Activated T-cell treated with anti-CD3 and anti-CD28 coated beads for 24 hours (primary cell): ENCODE results near the gene FAM120C.

Experiments used
- DNase-seq: peaks from one replicate; pipeline ENCODE4 v3.0.0-alpha.2; 2020; ENCODE audit warnings: low read depth

FAM120C gene

DNA sequence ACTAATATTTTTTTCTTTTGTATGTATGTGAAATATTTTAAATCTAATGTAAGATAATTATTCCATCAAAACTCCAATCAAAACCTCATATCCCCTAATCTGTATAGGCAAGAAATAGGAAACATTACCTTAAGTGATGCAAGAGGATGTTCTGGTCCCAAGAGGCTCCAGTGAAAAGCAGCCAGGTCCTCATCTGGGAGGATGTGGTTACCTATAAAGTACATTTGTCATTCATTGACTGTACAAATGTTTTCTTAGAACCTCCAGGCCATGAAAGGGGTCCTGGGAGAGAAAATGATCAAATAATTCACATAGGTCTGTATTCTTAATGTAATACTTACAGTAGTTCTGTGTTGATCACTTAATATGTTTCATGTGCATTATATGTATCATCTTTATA is 25.5 kb downstream of the FAM120C start:
- no peak for DNase-seq

- DNase-seq, result no peak
Measured at GRCh38 chrX:54134269-54134668, 48.8 kb downstream of the FAM120C start.

DNA sequence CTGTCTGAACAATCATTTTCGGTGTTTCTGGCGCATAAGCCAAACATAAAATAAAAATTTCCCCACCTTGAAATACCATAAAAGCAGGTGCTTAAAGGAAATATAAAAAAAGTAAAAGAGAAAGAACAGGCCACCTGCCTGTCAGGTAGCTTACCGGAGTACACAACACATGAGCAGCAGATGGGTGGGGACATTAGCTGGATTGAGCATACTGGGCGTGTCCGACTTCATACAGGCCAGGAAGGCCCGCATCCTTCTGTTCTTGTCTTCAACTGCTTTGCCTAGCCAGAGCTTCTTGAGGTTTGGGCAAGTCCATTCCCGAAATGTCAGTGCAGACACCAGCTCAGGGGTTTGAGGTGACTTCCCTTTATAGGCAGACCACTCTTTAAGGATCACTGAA is 66.7 kb downstream of the FAM120C start:
- no peak for DNase-seq

DNA sequence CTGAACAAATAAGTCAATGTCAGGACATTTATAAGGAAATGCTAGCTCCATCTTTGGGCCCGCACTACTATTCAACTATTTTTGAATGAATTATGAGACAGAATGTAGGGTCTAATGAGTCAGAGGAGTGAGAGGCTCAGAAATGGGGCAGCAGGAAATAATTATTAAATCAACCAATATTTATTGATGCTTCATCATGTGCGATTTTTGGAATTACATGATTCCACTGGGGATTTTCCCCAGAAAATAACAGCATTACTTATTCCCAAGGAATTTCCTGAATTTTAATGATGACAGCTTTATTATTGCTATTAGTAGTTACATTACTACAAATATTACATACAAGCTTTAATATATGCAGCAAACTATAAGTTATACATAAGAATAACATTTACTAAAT is 89.5 kb downstream of the FAM120C start:
- DNase-seq, result no peak

DNA sequence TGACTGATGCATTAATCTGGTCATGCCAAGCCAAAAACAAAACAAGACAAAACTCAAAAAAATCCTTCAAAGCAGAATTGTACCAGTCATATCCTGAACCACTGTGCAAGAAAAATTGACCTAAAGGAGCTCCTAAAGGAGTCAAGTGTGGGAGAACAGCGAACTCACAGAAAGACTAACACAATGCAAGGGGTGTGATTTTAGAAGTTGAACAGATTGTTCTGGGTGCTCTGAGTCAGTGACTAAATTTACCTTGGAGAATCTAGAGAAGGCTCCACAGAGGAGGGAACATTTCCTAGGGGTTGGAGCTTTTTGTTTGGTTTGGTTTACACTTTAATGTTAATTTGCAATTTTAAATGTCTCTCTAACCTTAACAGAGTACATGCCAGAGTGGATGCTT is 89.9 kb downstream of the FAM120C start:
- DNase-seq, result no peak

DNA sequence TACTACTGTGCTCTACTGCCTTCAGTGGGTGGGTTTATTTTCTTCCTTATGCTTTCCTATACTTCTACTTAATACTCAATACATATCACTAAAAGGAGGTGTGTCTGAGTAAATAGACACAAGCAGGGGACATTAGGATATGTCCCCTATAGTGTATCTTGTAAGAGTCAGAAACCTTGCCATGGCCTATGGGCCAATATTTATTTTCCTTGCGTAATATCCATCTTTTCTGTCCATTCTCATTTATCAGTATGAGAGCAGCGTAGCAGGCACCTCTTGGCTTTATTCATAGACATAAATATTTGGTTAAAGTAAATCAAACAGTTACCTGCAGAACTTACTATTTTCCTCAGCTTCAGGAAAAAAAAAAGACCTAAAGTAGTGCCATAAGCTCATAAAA is 92.2 kb downstream of the FAM120C start:
- DNase-seq, result no peak

DNA sequence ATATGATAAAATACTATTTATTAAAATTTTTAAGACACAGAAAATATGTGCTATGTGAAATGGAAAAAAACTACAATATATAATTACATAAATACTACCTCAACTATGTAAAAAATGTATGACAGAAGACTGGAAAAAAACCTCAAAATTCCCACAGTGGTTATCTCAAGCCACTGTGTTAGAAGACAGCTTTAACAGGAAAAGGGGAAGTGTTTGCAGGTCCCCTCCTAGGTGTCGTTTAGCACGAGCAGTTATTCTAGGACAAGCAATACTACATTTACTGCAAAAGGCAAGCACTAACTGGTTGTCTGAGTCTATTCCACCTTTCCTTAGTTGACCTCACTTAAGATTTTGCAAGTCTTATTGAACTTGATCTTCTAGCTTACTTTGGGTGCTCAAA is 93.9 kb downstream of the FAM120C start:
- no peak for DNase-seq

DNA sequence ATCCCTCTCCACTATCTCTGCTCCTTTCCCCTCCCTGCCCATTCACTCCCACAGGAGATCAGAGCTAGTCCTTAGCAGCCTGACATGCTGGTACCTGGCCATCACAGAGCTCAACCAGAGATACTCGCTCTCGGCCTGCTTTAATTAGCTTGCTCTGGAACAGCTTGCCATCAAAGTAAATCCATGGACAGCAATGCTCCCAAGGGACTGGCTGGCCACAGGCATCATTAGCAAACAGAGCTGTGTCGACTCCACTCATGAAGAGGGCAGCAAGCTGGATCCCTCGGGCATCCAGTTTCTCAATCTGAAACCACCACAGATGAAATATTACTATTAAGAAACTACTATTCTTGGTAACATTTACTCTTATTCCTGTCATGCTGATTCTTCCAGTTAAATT is 95.4 kb downstream of the FAM120C start:
- no peak for DNase-seq

DNA sequence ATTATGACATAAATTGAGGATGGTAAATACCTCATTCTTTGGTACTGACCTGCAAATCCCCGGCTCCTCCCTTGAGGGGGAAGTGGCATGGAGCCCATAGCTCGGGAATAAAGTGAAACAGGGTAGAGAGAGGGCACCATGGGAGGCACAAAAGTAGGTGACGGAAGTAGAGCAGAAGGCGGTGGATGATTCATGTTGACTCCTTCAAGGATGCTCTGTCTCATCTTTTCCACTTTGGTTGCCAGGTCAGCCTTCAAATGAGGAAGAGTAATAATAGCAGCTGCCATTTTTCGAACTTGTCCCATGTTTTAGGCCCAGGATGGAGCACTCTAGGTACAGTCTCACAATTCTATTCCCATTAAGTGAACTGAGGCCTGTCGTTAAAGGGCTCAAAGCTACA is 97.4 kb downstream of the FAM120C start:
- DNase-seq, result no peak

DNA sequence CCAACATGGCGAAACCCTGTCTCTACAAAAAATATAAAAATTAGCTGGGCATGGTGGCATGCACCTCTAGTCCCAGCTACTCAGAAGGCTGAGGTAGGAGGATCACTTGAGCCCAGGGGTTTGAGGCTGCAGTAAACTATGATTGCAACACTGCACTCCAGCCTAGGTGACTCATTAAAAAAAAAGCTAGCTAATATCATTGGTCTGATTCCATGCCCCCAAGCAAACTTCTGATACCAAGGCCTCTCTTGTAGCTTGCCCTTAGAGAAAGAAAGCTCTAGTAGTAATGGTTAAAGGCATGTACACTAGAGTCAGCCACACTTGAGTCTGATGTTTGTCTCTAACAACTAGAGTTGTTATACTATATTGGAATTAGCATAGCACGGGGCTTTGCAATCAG is 106.2 kb downstream of the FAM120C start:
- no peak for DNase-seq

GRCh38 chrX:54074826-54075225 is 108.2 kb downstream of the FAM120C start:
- DNase-seq, result no peak

DNA sequence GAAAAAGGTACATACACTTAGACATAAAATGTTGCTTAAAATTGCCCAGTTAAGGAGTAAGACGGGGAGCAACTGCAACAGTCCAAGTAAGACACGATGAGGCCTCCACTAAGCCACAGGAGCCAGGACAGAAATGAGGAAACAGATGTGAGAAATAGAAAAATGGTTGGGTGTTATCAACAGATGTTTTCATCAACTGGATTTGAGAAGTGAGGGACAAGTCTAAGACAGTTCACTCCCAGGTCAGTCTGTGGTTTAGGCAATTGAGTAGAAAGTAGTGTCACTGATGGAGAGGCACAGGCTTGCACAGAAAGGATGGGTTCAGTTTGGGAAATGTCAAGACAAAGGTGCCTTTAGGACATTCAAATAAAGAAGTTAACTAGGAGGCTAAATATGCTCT is 115.3 kb downstream of the FAM120C start:
- DNase-seq, result no peak

- no peak for DNase-seq
Measured at GRCh38 chrX:54066841-54067240, 116.2 kb downstream of the FAM120C start.

- no peak for DNase-seq
Measured at GRCh38 chrX:54064564-54064963, 118.5 kb downstream of the FAM120C start.

DNA sequence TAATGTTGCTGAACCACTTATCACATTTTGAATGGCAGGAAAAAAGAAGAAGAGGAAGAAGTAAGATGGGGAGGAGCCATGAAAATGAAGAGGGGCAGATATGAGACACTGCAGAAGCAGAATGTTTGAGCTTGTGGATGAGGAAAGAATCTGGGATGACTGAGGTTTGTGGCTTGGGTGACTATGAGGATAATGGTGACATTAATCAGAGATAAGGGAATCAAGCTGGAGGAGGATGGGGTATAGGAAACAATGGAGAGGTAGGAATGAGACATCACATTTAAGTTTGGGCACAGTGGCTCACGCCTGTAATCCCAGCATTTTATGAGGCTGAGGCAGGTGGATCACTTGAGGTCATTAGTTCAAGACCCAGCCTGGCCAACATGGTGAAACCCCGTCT is 119.7 kb downstream of the FAM120C start:
- no peak for DNase-seq

GRCh38 chrX:54049801-54050200 is 133.3 kb downstream of the FAM120C start:
- no peak for DNase-seq

DNA sequence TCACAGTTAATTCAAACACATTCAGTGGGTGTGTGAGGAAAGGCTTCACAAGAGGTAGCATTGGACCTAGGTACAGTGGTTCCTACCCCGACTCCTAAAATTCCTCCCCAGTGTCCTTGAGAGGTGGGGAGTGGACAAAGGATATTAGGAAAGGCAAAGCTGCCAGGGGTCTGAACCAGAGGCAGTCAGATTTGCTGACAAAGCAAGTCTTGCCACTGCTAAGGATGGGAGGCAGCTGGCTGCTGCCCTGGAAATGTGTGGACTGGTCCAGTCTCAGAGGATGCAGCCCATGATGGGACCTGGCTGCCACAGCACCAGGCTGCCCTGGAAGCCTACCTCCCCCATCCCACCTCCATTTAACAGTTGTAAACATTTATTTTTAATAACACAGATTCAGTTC is 134.6 kb downstream of the FAM120C start:
- DNase-seq, result no peak

DNA sequence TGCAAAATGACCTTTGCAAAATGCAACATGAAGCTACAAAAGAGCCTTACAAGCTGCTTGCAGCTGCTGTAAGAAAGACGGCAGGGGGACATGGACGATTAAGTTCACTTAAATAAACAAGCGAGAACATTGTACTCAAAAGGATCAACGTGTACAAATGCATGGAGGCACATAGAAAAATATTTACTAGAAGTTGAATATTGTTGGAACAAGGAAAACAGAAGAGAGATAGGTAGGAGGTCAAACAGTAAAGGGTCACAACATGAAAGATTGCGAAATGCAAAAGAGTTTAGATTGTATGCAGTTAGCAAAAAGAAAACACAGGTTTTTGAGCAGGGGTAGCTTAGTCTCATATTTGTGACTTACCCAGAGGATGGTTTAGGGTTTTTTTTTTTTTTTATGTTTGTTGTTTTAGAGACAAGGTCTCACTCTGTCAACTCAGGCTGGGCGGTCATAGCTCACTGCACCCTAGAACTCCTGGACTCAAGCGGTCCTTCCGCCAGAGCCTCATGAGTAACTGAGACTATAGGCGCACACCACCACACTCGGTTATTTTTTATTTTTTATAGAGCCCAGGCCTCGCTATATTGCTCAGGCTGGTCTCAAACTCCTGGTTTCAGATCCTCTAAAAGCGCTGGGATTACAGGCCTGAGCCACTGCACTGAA is 137.4 kb downstream of the FAM120C start:
- no peak for DNase-seq

- DNase-seq, result no peak
Measured at GRCh38 chrX:54044877-54045338, 138.1 kb downstream of the FAM120C start.

DNA sequence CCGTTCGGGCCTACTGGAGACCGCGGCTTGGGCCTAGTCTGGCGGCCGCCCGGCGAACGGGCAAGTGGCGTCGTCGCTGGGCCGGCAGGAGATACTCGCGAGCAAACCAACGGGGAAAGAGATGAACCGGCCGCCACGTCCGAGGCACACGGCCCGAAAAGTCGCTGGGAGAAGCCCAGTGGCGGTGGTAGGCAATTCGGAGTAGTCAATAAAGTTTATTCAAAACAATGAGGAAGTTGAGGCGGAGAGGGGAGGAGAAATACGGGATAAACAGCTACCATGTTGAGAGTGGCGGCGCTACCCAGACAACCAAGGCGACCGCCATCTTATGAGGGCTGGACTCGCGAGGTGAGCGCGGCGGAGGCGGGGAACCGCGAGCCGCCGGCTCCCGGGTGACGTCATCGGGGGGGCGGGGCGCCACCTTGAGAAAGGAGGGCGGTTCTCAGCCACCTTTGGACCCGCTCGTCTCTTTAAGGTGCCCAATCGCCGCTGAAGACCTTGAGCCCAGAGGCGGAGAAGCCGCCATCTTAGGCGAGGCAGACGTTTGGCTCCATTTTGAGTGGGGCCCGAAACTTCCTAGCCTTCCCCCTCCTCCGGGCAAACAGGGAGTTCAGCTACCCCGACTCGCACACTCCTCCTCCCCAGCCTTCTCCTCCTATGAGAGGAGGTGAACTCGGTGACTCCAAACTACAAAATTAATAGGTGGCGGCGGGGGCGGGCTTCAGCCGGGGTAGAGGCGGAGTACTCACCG is 138.8 kb downstream of the FAM120C start, which contains the start of gene PHF8:
Gene PHF8, minus strand, starts transcription at position 348 of the 751 bp plus-strand sequence. CDS start 1,745 bp downstream, outside the sequence.
- peak; percentile 89 for DNase-seq

GRCh38 chrX:54043541-54044125 is 139.4 kb downstream of the FAM120C start:
- no peak for DNase-seq

GRCh38 chrX:54043056-54043455 is 140.0 kb downstream of the FAM120C start:
- no peak for DNase-seq

GRCh38 chrX:54042609-54043021 is 140.4 kb downstream of the FAM120C start:
- no peak for DNase-seq
